ENCODE results near the gene GLT6D1. TPM values are rescaled to one million over a fixed set of nuclear protein-coding genes. Genes with fewer than 3 reads are reported as not detected.

The GLT6D1 gene
- total and polyA plus RNA-seq, 7 donors: not detected

DNA sequence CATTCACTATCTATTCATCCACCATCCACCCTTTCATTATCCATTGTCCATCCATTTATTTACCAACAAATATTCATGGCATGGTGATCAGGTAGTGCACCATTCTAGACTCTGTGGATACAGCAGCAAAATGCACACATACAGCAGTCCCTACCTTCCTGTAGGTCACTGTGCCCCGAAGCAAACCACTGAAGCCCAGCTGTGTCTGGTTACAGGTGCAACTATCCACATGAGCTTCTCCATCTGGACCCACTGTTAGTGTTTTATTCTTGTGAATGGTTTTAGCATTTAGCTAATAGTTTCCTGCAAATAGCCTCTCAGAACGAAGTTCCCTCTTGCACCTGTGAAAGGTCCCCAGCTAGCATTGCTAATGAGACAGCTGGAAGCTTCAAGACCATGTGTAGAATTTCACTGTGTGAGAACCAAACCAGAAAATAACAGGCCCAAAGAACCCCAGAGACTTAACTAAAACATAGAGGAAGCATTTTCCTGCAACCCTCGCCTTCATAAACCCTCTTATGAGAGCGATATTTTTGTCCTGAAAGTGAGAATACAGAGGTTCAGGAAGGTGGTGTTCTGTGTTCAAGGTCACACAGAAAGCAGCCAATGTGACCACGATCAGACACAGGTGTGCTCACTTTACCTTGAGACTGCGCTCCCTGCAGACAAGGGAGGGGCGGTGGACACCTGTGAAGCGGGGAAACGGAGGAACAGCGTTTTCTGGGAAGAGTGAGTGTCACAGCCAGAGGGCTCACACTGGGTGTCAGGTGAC is 59.3 kb downstream of the GLT6D1 start:
- no peak overlapping the region for H3K4me3 ChIP-seq
- no peak overlapping the region for H3K27ac ChIP-seq
- peaks cover 0 to 29% (median 0%) of the 10 kb centered on the region in 3 donors for H3K27me3 ChIP-seq
- intact Hi-C loops (cut with DNase I): no loop called here
- 74 to 79% methylated on average over 10 of the region's 10 CpGs for WGBS, 2 donors
- peaks cover 0 to 2% (median 0%) of the 10 kb centered on the region in 4 donors for H3K9me3 ChIP-seq
- DNase-seq: no peak
- no peaks in the 10 kb centered on the region for H3K36me3 ChIP-seq
- TF ChIP-seq POLR2AphosphoS5 (IDR thresholded peaks at IDR 0.05) (no peak), EP300 (IDR thresholded peaks at IDR 0.05) (no peak), POLR2A (IDR thresholded peaks at IDR 0.05) (no peak)
- TF ChIP-seq, protein P1, sequence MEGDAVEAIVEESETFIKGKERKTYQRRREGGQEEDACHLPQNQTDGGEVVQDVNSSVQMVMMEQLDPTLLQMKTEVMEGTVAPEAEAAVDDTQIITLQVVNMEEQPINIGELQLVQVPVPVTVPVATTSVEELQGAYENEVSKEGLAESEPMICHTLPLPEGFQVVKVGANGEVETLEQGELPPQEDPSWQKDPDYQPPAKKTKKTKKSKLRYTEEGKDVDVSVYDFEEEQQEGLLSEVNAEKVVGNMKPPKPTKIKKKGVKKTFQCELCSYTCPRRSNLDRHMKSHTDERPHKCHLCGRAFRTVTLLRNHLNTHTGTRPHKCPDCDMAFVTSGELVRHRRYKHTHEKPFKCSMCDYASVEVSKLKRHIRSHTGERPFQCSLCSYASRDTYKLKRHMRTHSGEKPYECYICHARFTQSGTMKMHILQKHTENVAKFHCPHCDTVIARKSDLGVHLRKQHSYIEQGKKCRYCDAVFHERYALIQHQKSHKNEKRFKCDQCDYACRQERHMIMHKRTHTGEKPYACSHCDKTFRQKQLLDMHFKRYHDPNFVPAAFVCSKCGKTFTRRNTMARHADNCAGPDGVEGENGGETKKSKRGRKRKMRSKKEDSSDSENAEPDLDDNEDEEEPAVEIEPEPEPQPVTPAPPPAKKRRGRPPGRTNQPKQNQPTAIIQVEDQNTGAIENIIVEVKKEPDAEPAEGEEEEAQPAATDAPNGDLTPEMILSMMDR (IDR thresholded peaks at IDR 0.05): no peak
- H3K4me1 ChIP-seq: no peaks in the 10 kb centered on the region

DNA sequence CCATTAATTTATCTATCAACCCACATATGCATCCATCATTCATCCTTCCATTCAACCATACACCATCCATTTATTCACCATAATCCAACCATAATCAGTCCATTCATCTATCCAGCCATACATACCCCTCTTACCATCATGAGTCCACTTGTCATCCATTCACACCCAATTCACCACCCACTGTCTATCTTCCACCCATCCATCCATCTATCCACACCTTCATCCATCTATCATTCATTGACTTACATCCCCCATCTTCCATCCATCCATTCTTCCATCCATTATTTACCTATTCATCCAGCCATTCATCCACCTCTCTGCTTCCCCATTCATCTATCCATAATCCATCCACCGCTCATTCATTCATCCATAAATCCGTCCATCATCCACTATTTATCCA is 60.0 kb downstream of the GLT6D1 start:
- H3K4me3 ChIP-seq: no peak overlapping the region
- peaks cover 0 to 2% (median 0%) of the 10 kb centered on the region in 4 donors for H3K9me3 ChIP-seq
- H3K4me1 ChIP-seq: no peaks in the 10 kb centered on the region
- H3K36me3 ChIP-seq: no peaks in the 10 kb centered on the region
- DNase-seq: no peak
- intact Hi-C loops (cut with DNase I): no loop called here
- peaks cover 0 to 25% (median 0%) of the 10 kb centered on the region in 3 donors for H3K27me3 ChIP-seq
- WGBS, 2 donors: 42 to 58% methylated on average over 2 of the region's 2 CpGs
- no peak for TF ChIP-seq POLR2A (IDR thresholded peaks at IDR 0.05)
- TF ChIP-seq, protein P1 (IDR thresholded peaks at IDR 0.05): no peak
- TF ChIP-seq POLR2AphosphoS5 (IDR thresholded peaks at IDR 0.05): no peak
- no peak for TF ChIP-seq EP300 (IDR thresholded peaks at IDR 0.05)
- no peak overlapping the region for H3K27ac ChIP-seq

DNA sequence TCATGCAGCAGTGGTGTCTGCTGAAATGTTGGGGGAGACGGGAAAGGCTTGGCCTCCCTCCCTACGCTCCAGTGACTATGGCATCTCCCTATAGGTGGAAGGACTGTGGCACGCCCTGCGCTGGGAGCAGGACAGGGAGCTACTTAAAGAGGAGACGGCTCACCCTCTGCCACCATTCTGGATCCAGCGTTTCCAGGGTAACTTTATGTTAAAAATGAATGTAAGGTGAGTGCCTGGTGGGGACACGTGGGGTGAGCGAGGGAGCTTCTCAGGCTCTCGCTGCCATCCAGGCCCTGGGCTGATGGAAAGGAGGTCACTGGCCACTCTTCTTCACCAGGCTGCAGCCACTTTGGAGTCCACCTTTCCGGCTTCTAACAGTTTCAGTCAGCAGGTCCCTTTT is 62.1 kb downstream of the GLT6D1 start:
- TF ChIP-seq POLR2AphosphoS5 (IDR thresholded peaks at IDR 0.05): no peak
- no peak for TF ChIP-seq EP300 (IDR thresholded peaks at IDR 0.05)
- no peak for TF ChIP-seq POLR2A (IDR thresholded peaks at IDR 0.05)
- TF ChIP-seq, protein P1 (IDR thresholded peaks at IDR 0.05): no peak
- intact Hi-C loops (cut with DNase I): no loop called here
- WGBS, 2 donors: 84 to 85% methylated on average over 10 of the region's 10 CpGs
- Histone ChIP-seq H3K27me3 (peaks cover 0 to 15% (median 0%) of the 10 kb centered on the region in 3 donors), H3K4me1 (no peaks in the 10 kb centered on the region), H3K4me3 (no peak overlapping the region), H3K27ac (no peak overlapping the region), H3K9me3 (peaks cover 0 to 2% (median 0%) of the 10 kb centered on the region in 4 donors), H3K36me3 (no peaks in the 10 kb centered on the region)
- no peak for DNase-seq

DNA sequence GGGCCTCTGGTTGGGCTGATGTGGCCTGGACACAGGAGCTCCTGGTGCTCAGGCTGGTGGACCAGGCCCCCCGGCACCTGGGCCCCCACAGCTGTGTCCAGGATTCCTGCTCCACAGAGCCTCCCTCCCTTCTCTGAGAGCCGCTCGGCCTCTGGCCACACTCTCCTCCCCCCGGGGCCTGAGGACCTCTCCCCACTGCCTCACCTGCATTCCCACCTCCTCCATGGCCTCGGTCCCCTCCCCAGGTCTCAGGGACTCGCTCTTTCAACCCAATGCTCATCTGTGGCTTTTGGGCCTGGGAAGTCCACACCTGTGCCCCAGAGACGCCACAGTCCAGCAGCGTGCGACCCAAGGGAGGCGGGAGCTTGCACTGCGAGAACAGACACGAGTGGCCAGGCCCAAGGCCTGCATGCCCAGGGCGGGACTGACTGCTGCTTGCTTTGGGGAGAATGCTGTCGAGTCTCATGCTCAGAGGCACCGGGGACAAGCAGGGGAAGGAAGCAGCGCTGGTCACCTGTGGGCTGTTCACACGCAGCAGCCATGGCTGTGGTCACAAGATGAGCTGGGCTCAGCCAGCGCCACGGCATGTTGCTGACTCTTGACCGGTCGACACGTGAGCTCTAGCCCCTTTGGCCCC is 63.2 kb downstream of the GLT6D1 start:
- Histone ChIP-seq H3K9me3 (peaks cover 0 to 2% (median 0%) of the 10 kb centered on the region in 4 donors), H3K27me3 (peaks cover 0 to 14% (median 0%) of the 10 kb centered on the region in 3 donors), H3K4me1 (no peaks in the 10 kb centered on the region), H3K4me3 (no peak overlapping the region), H3K36me3 (no peaks in the 10 kb centered on the region), H3K27ac (no peak overlapping the region)
- 79 to 80% methylated on average over 22 of the region's 22 CpGs for WGBS, 2 donors
- no peak for TF ChIP-seq EP300 (IDR thresholded peaks at IDR 0.05)
- TF ChIP-seq POLR2AphosphoS5 (IDR thresholded peaks at IDR 0.05): no peak
- TF ChIP-seq POLR2A (IDR thresholded peaks at IDR 0.05): no peak
- TF ChIP-seq, protein P1 (IDR thresholded peaks at IDR 0.05): no peak
- intact Hi-C loops (cut with DNase I): no loop called here
- no peak for DNase-seq

All from sigmoid colon (tissue), 7 donors.